GM19463 (cell line): ENCODE data around the gene PDE4DIP.
"Not testable (repeated sequence)": the region's sequence is repeated elsewhere in the genome, so short reads cannot be mapped to it uniquely, and the experiment has no call there.

Experiments
- ATAC-seq: cut with Tn5 transposase; IDR thresholded peaks from one replicate; pipeline ENCODE4 v1.9.1; 2021; ENCODE audit warnings: mild to moderate bottlenecking, moderate library complexity; ENCODE audit not compliant: unreplicated experiment

Gene PDE4DIP

GRCh38 chr1:148844220-148844619 is at the start of gene PDE4DIP:
Gene PDE4DIP (plus strand): TSS chr1:148844428. CDS start chr1:148844775, 347 bp downstream.
- ATAC-seq, result not testable (repeated sequence)

- ATAC-seq, result not testable (repeated sequence)
Observed at GRCh38 chr1:148808268-148808928, 35.8 kb upstream of the PDE4DIP start.

GRCh38 chr1:148808929-148809283 is 35.3 kb upstream of the PDE4DIP start:
- ATAC-seq, result not testable (repeated sequence)

GRCh38 chr1:148822180-148822579 is 22.0 kb upstream of the PDE4DIP start:
- ATAC-seq, result not testable (repeated sequence)

GRCh38 chr1:148823822-148824221 is 20.4 kb upstream of the PDE4DIP start:
- ATAC-seq, result not testable (repeated sequence)

- peak; percentile 45 for ATAC-seq
Observed at GRCh38 chr1:148825029-148825428, 19.2 kb upstream of the PDE4DIP start.

GRCh38 chr1:148828531-148828930 is 15.7 kb upstream of the PDE4DIP start:
- not testable (repeated sequence) for ATAC-seq

GRCh38 chr1:148828962-148829361 is 15.3 kb upstream of the PDE4DIP start:
- ATAC-seq, result not testable (repeated sequence)

- not testable (repeated sequence) for ATAC-seq
Observed at GRCh38 chr1:148829365-148829764, 14.9 kb upstream of the PDE4DIP start.

- ATAC-seq, result not testable (repeated sequence)
Observed at GRCh38 chr1:148841262-148841661, 3.0 kb upstream of the PDE4DIP start.

GRCh38 chr1:148844651-148845050 is 423 bp downstream of the PDE4DIP start:
- ATAC-seq, result not testable (repeated sequence)

GRCh38 chr1:148845068-148845467 is 840 bp downstream of the PDE4DIP start:
- not testable (repeated sequence) for ATAC-seq

- not testable (repeated sequence) for ATAC-seq
Observed at GRCh38 chr1:148850347-148850746, 6.1 kb downstream of the PDE4DIP start.

- ATAC-seq, result not testable (repeated sequence)
Observed at GRCh38 chr1:148850840-148851239, 6.6 kb downstream of the PDE4DIP start.

GRCh38 chr1:148851684-148852083 is 7.5 kb downstream of the PDE4DIP start:
- not testable (repeated sequence) for ATAC-seq

GRCh38 chr1:148853363-148853762 is 9.1 kb downstream of the PDE4DIP start:
- not testable (repeated sequence) for ATAC-seq

- ATAC-seq, result not testable (repeated sequence)
Observed at GRCh38 chr1:148854063-148854462, 9.8 kb downstream of the PDE4DIP start.

GRCh38 chr1:148855367-148855766 is 11.1 kb downstream of the PDE4DIP start:
- not testable (repeated sequence) for ATAC-seq

- ATAC-seq, result not testable (repeated sequence)
Observed at GRCh38 chr1:148860049-148860448, 15.8 kb downstream of the PDE4DIP start.

GRCh38 chr1:148860579-148861259 is 16.5 kb downstream of the PDE4DIP start:
- ATAC-seq, result not testable (repeated sequence)

- not testable (repeated sequence) for ATAC-seq
Observed at GRCh38 chr1:148862590-148862989, 18.4 kb downstream of the PDE4DIP start.
